ENCODE measurements around the gene TAF4.
"Not testable (repeated sequence)": the region's sequence is repeated elsewhere in the genome, so short reads cannot be mapped to it uniquely, and the experiment has no call there.

TAF4 gene

GRCh38 chr20:61975407-61976129 is 90.1 kb downstream of the TAF4 start:
- Mint-ChIP-seq H3K4me1 (no peaks in the 10 kb centered on the region), H3K4me3 (no peak overlapping the region), H3K27ac (no peak overlapping the region), H3K9me3 (no peaks in the 10 kb centered on the region), H3K36me3 (ENCODE audit: low read depth) (peaks cover 30% of the 10 kb centered on the region), H3K27me3 (no peaks in the 10 kb centered on the region)
- no peak for ATAC-seq
- DNase-seq: no peak

DNA sequence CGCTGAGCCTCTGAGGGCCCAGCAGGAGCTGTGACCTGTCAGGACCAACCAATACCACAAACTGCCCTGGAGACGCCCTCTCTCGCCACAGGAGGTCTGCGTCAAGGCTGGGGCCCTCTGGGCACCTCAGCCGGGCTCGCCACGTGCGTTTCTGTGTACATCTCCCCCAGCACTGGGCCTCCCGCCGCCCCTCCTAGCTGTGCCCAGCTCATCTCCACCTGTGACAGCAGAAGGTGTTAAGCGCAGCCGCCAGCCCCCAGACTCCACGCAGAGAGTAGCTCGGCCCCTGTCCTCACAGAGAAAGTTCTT is 91.4 kb downstream of the TAF4 start:
- DNase-seq (no peak), ATAC-seq (no peak)
- H3K36me3 Mint-ChIP-seq (ENCODE audit: low read depth): peaks cover 30% of the 10 kb centered on the region
- H3K27ac Mint-ChIP-seq: no peak overlapping the region
- H3K4me1 Mint-ChIP-seq: no peaks in the 10 kb centered on the region
- no peaks in the 10 kb centered on the region for H3K27me3 Mint-ChIP-seq
- H3K9me3 Mint-ChIP-seq: no peaks in the 10 kb centered on the region
- H3K4me3 Mint-ChIP-seq: no peak overlapping the region

GRCh38 chr20:61973515-61974356 is 91.9 kb downstream of the TAF4 start:
- Mint-ChIP-seq H3K4me1 (no peaks in the 10 kb centered on the region), H3K4me3 (no peak overlapping the region), H3K27me3 (no peaks in the 10 kb centered on the region), H3K27ac (no peak overlapping the region), H3K36me3 (ENCODE audit: low read depth) (peaks cover 28% of the 10 kb centered on the region), H3K9me3 (no peaks in the 10 kb centered on the region)
- DNase-seq (no peak), ATAC-seq (no peak)

DNA sequence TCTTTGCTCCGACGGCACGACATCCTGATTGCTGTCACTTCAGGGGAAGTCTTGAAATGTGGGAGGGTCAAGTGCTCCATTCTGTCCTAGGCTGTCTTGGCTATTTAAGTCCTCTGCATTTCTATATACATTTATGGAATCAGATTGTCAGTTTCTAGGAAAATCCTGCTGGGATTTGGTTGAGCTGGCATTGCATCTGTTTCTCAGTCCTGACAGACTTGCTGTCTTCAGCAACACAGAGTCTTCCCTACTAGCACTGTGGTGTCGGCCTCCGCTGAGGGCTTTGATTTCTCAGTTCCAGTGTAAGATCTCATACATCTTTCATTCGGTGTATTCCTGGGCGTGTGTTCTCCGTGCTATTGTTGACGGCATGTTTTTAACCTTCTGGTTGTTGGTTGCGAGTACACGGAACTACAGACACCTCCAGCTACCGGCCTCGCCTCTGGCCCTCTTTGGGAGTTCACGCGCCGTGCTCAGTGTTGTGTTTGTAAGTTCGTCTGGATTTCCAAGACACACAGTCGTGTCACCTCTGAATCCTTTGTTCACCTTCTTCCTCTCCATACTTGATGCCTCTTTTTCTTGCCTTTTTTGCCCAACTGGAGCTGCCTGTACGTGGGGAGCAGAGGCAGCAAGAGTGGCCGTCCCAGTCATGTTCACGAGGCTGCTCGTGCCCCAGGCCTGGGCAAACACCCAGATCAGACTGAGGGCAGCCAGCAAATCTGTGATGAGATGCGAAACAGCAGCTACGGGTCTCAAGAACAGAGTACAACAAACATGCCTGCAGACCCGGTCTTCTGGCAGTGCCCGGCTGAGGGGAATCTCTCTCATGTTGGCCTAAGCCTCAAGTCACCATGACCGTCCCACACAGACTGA is 92.8 kb downstream of the TAF4 start:
- Mint-ChIP-seq H3K9me3 (no peaks in the 10 kb centered on the region), H3K36me3 (ENCODE audit: low read depth) (peaks cover 27% of the 10 kb centered on the region), H3K4me3 (no peak overlapping the region), H3K4me1 (no peaks in the 10 kb centered on the region), H3K27me3 (peaks cover 1% of the 10 kb centered on the region), H3K27ac (no peak overlapping the region)
- no peak for ATAC-seq
- DNase-seq: no peak

- not testable (repeated sequence) for H3K27me3 Mint-ChIP-seq, H3K4me3 Mint-ChIP-seq, DNase-seq, H3K4me1 Mint-ChIP-seq, H3K27ac Mint-ChIP-seq, ATAC-seq, H3K9me3 Mint-ChIP-seq
- peaks cover 20% of the 10 kb centered on the region for H3K36me3 Mint-ChIP-seq (ENCODE audit: low read depth)
Observed at GRCh38 chr20:61971595-61971994, 94.1 kb downstream of the TAF4 start.

- no peak overlapping the region for H3K27ac Mint-ChIP-seq
- no peaks in the 10 kb centered on the region for H3K9me3 Mint-ChIP-seq
- no peak for DNase-seq
- H3K4me3 Mint-ChIP-seq: no peak overlapping the region
- ATAC-seq: no peak
- peaks cover 8% of the 10 kb centered on the region for H3K27me3 Mint-ChIP-seq
- H3K4me1 Mint-ChIP-seq: no peaks in the 10 kb centered on the region
- H3K36me3 Mint-ChIP-seq (ENCODE audit: low read depth): peaks cover 20% of the 10 kb centered on the region
Observed at GRCh38 chr20:61970357-61970756, 95.3 kb downstream of the TAF4 start.

GRCh38 chr20:61969806-61970205 is 95.9 kb downstream of the TAF4 start:
- H3K36me3 Mint-ChIP-seq (ENCODE audit: low read depth): peaks cover 20% of the 10 kb centered on the region
- DNase-seq (no peak), ATAC-seq (no peak)
- H3K27ac Mint-ChIP-seq: no peak overlapping the region
- H3K4me3 Mint-ChIP-seq: no peak overlapping the region
- H3K9me3 Mint-ChIP-seq: no peaks in the 10 kb centered on the region
- H3K4me1 Mint-ChIP-seq: no peaks in the 10 kb centered on the region
- peaks cover 9% of the 10 kb centered on the region for H3K27me3 Mint-ChIP-seq

GRCh38 chr20:61968932-61969331 is 96.7 kb downstream of the TAF4 start:
- Mint-ChIP-seq H3K4me1 (no peaks in the 10 kb centered on the region), H3K36me3 (ENCODE audit: low read depth) (peaks cover 18% of the 10 kb centered on the region), H3K9me3 (no peaks in the 10 kb centered on the region), H3K27me3 (peaks cover 14% of the 10 kb centered on the region), H3K27ac (no peak overlapping the region), H3K4me3 (no peak overlapping the region)
- DNase-seq: no peak
- ATAC-seq: no peak

- ATAC-seq (no peak), DNase-seq (no peak)
- Mint-ChIP-seq H3K4me1 (no peaks in the 10 kb centered on the region), H3K27me3 (peaks cover 17% of the 10 kb centered on the region), H3K9me3 (no peaks in the 10 kb centered on the region), H3K4me3 (no peak overlapping the region), H3K36me3 (ENCODE audit: low read depth) (peaks cover 14% of the 10 kb centered on the region), H3K27ac (no peak overlapping the region)
Observed at GRCh38 chr20:61968036-61968810, 97.5 kb downstream of the TAF4 start.

- H3K27me3 Mint-ChIP-seq: peaks cover 17% of the 10 kb centered on the region
- DNase-seq (no peak), ATAC-seq (no peak)
- H3K9me3 Mint-ChIP-seq: no peaks in the 10 kb centered on the region
- H3K4me3 Mint-ChIP-seq: no peak overlapping the region
- H3K27ac Mint-ChIP-seq: no peak overlapping the region
- no peaks in the 10 kb centered on the region for H3K4me1 Mint-ChIP-seq
- peaks cover 5% of the 10 kb centered on the region for H3K36me3 Mint-ChIP-seq (ENCODE audit: low read depth)
Observed at GRCh38 chr20:61967300-61967699, 98.4 kb downstream of the TAF4 start.

DNA sequence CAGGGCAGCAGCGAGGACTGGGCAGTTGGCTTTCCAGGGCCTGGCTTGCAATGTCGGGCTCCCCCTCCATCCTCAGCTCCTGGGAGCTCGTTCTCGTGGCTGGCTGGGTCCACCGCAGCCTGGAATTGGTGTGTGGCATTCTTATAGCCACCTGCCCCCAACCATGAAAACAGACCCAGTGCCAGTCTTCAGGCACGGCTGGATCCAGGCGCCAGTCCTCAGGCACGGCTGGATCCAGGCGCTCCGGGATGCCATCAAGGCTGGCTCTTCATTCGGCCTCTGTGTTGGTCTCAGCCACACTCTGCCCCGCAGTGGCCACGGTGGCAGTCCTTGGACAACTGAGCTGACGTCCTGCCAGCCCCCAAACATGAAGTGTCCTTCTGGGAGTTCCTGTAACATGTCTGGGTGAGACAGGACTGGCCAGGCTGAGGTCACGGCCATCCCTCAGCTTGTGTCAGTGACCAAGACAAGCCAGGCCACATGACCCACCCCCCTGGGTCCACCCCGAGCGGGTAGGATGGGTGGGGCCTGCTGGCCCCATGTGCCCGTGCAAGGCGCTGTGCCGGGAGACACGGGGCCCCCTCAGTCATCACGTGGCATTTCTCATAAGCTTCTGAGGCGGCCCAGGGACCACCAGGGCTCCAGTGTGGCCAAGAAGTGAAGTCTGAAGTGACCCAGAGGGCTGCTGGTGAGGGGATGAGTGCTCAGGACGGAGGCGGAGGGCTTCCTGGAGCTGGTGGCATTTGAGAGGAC is 99.0 kb downstream of the TAF4 start:
- Mint-ChIP-seq H3K36me3 (ENCODE audit: low read depth) (no peaks in the 10 kb centered on the region), H3K9me3 (no peaks in the 10 kb centered on the region), H3K4me3 (no peak overlapping the region), H3K27ac (no peak overlapping the region), H3K4me1 (no peaks in the 10 kb centered on the region), H3K27me3 (peaks cover 17% of the 10 kb centered on the region)
- ATAC-seq (no peak), DNase-seq (no peak)

DNA sequence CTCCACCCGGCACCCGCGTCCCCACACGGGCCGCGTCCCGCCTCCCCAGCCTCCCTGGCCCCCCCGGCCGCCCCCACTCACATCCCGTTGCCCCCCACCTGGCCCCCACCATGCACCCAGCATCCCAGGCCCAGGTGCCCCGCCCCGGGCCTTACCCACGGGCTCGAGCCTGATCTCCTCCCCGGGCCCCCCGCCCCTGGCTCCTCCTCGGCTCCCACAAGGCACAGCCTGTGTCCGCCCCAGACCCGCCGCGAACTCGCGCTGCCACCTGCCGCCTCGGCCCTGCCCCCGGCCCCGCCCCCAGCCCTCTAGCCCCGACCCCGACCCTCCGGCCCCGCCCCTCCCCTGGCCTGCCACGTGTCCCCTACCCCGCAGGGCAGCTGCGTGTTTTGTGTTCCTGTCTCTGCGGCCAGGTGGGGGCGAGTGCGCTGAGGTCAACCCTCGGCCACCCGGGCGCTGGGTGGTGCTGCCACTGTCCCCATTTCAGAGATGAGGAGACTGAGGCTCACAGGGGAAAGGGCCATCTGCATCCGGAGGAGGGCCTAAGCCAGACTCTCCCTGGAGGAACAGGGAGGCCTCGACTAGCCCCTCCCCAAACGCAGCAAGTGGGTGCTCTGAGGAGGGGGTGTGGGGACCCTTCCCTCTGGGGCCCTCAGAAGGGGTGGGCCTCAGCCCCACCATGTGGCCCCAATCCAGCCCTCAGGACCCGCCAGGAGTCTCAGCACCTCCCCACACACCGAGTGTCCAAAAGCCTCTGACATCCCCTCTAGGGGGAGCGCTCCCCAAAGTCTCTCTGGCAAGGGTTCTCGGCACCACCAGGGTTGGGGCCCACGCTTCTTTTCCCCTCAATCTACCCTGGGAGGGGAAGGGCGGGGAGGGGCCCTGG is 99.8 kb downstream of the TAF4 start:
- Mint-ChIP-seq H3K27ac (no peak overlapping the region), H3K36me3 (ENCODE audit: low read depth) (no peaks in the 10 kb centered on the region), H3K27me3 (peaks cover 17% of the 10 kb centered on the region), H3K4me3 (no peak overlapping the region), H3K4me1 (no peaks in the 10 kb centered on the region), H3K9me3 (no peaks in the 10 kb centered on the region)
- DNase-seq (no peak), ATAC-seq (no peak)

All from activated naive CD8-positive, alpha-beta T cell treated with anti-CD3 and anti-CD28 coated beads, Interleukin-2, amount 50 U/mL, for 24 hours (primary cell).